ENCODE results near the gene DTX4.

- TF ChIP-seq, protein P1, sequence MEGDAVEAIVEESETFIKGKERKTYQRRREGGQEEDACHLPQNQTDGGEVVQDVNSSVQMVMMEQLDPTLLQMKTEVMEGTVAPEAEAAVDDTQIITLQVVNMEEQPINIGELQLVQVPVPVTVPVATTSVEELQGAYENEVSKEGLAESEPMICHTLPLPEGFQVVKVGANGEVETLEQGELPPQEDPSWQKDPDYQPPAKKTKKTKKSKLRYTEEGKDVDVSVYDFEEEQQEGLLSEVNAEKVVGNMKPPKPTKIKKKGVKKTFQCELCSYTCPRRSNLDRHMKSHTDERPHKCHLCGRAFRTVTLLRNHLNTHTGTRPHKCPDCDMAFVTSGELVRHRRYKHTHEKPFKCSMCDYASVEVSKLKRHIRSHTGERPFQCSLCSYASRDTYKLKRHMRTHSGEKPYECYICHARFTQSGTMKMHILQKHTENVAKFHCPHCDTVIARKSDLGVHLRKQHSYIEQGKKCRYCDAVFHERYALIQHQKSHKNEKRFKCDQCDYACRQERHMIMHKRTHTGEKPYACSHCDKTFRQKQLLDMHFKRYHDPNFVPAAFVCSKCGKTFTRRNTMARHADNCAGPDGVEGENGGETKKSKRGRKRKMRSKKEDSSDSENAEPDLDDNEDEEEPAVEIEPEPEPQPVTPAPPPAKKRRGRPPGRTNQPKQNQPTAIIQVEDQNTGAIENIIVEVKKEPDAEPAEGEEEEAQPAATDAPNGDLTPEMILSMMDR (IDR thresholded peaks at IDR 0.05; ENCODE audit: poor library complexity, severe bottlenecking), result no peak
- TF ChIP-seq RAD21 (conservative IDR thresholded peaks at IDR 0.05) (no peak), POLR2AphosphoS5 (IDR thresholded peaks at IDR 0.05) (no peak), EP300 (conservative IDR thresholded peaks at IDR 0.05; ENCODE audit: poor library complexity, severe bottlenecking) (no peak), EZH2 (IDR thresholded peaks at IDR 0.05; ENCODE audit: borderline replicate concordance, insufficient read depth, low read length, poor library complexity, severe bottlenecking) (no peak), MXI1 (conservative IDR thresholded peaks at IDR 0.05; ENCODE audit: poor library complexity, severe bottlenecking) (no peak)
Measured at GRCh38 chr11:59214141-59214893, 42.4 kb downstream of the DTX4 start.
